Type B pancreatic cell (in vitro differentiated cells): ENCODE results near the gene PAPPA2. TPM values are rescaled to one million over a fixed set of nuclear protein-coding genes. Genes with fewer than 3 reads are reported as not detected.

Experiments used
- DNase-seq: peaks from one replicate; pipeline ENCODE4 v3.0.0; 2021; ENCODE audit warnings: mixed read lengths; ENCODE audit not compliant: unreplicated experiment; ENCODE audit errors: extremely low spot score
- H3K27ac Mint-ChIP-seq: 2 replicates; pipeline ENCODE4 v1.8.0; 2021; ENCODE audit warnings: mild to moderate bottlenecking, mixed read lengths
- H3K27me3 Mint-ChIP-seq: 2 replicates; pipeline ENCODE4 v1.8.0; 2021; ENCODE audit warnings: mixed read lengths
- H3K36me3 Mint-ChIP-seq: 2 replicates; pipeline ENCODE4 v1.8.0; 2021; ENCODE audit warnings: mixed read lengths
- H3K4me1 Mint-ChIP-seq: one replicate; pipeline ENCODE4 v1.8.0; 2021; ENCODE audit warnings: mixed read lengths; ENCODE audit not compliant: unreplicated experiment
- H3K4me3 Mint-ChIP-seq: 2 replicates; pipeline ENCODE4 v1.8.0; 2021; ENCODE audit warnings: mild to moderate bottlenecking, mixed read lengths
- H3K9me3 Mint-ChIP-seq: 2 replicates; pipeline ENCODE4 v1.8.0; 2021; ENCODE audit warnings: mixed read lengths
- total RNA-seq: library from RNA; stranded (reverse); gene quantifications from 2 replicates; pipeline ENCODE4 v1.2.1, GENCODE V29; 2021; ENCODE audit warnings: low replicate concordance
- TF ChIP-seq, protein P1 (sequence below): fragments of 200-600 bp; sonication (generic); conservative IDR thresholded peaks from 2 replicates; pipeline ENCODE4 v1.5.0; 2021; ENCODE audit warnings: antibody characterized with exemption, mild to moderate bottlenecking

The PAPPA2 gene
- total RNA-seq, 1 donor from 2014 or later = 0.87 TPM

DNA sequence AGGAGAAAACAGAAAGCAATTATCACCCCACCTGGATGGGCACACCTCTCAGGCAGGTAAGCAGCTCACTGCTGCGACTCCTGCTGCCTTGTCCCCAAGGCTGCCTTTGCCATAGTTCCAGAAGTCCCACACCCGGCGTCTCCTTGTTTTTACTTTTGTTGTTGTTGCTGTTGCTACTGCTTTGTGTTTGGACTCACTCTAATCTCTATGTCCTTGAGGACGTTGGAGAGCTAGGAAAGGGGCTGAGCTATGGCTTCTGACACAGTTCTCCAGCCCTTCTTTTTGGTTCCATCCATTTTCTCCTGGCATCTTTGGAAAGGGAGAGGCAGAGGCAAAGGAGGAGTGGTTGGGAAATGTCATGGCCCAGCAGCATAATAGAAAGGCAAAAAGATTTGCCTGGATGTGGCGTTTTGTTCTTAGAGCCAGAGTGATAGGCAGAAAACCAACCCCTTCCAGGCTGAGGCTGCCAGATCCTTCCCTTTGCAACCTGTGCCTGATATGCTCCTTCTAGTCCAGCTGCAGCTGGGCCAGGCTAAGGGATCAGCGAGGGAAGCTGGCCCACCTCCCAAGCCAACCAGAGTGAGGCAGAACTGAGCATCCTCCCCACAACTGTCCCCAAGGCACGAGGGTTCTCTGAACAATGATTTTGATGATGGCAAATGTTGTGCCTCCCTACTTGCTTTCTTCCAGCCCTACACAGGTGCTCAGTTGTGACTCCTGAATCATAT, 430.8 kb downstream of the PAPPA2 start:
- no peak overlapping the region for H3K4me3 Mint-ChIP-seq
- H3K36me3 Mint-ChIP-seq = no peaks in the 10 kb centered on the region
- no peak for DNase-seq
- TF ChIP-seq, protein P1, sequence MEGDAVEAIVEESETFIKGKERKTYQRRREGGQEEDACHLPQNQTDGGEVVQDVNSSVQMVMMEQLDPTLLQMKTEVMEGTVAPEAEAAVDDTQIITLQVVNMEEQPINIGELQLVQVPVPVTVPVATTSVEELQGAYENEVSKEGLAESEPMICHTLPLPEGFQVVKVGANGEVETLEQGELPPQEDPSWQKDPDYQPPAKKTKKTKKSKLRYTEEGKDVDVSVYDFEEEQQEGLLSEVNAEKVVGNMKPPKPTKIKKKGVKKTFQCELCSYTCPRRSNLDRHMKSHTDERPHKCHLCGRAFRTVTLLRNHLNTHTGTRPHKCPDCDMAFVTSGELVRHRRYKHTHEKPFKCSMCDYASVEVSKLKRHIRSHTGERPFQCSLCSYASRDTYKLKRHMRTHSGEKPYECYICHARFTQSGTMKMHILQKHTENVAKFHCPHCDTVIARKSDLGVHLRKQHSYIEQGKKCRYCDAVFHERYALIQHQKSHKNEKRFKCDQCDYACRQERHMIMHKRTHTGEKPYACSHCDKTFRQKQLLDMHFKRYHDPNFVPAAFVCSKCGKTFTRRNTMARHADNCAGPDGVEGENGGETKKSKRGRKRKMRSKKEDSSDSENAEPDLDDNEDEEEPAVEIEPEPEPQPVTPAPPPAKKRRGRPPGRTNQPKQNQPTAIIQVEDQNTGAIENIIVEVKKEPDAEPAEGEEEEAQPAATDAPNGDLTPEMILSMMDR = no peak
- no peaks in the 10 kb centered on the region for H3K9me3 Mint-ChIP-seq
- no peak overlapping the region for H3K27ac Mint-ChIP-seq
- peaks cover 13% of the 10 kb centered on the region for H3K4me1 Mint-ChIP-seq
- H3K27me3 Mint-ChIP-seq = peaks cover 20% of the 10 kb centered on the region

DNA sequence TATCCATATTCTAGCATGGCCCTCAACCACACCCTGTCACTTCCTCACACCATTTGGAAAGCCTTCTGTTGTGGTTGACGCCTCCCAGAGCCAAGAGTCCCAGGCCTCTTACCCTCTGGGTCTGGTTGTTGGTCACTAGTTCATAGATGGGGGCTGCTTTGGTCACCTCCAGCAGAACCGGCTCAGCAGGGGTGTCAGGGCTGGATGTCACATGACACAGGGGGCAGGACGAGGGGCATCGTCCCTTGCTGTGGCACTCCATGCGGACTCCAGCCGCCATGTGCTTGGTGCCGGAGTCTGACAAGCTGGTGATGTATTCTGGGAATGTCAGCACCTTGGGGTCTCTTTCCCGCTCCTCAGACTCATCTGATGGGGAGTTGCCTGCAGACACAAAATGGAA, 431.5 kb downstream of the PAPPA2 start:
- H3K4me1 Mint-ChIP-seq = peaks cover 13% of the 10 kb centered on the region
- no peak for DNase-seq
- TF ChIP-seq, protein P1 = no peak
- H3K27ac Mint-ChIP-seq = no peak overlapping the region
- H3K36me3 Mint-ChIP-seq = no peaks in the 10 kb centered on the region
- no peak overlapping the region for H3K4me3 Mint-ChIP-seq
- peaks cover 22% of the 10 kb centered on the region for H3K27me3 Mint-ChIP-seq
- no peaks in the 10 kb centered on the region for H3K9me3 Mint-ChIP-seq
